ENCODE measurements around the gene DLG1.

Gene DLG1

GRCh38 chr3:197229178-197229577, 69.2 kb downstream of the DLG1 start:
- Histone ChIP-seq H3K36me3 (replicated peaks; ENCODE audit: insufficient read depth, low read length) (no peaks in the 10 kb centered on the region), H3K9me3 (replicated peaks; ENCODE audit: insufficient read depth, low read length) (no peaks in the 10 kb centered on the region), H3K4me2 (ENCODE audit: low read depth, low read length) (no peak overlapping the region), H3K27me3 (replicated peaks; ENCODE audit: insufficient read depth, low read length) (no peaks in the 10 kb centered on the region), H3F3A (ENCODE audit: insufficient read depth, low read length) (no peaks in the 10 kb centered on the region; the same call in 1 of the 2 replicates), H3K4me3 (ENCODE audit: low read length) (no peak overlapping the region), H2AFZ (ENCODE audit: low read length) (no peak overlapping the region), H3K27ac (ENCODE audit: low read length) (no peak overlapping the region), H3K79me2 (ENCODE audit: low read length) (peaks cover 64% of the 10 kb centered on the region), H3K9me2 (replicated peaks; ENCODE audit: insufficient read depth, low read length) (no peaks in the 10 kb centered on the region), H4K20me1 (ENCODE audit: insufficient read depth, low read length) (0 out of 2 replicates have a peak, but pooled peaks cover 3% of the 10 kb centered on the region), H3K4me1 (ENCODE audit: low read length) (peaks cover 5% of the 10 kb centered on the region), H3K9ac (ENCODE audit: low read length) (no peak overlapping the region)
- TF ChIP-seq EZH2 (optimal IDR thresholded peaks at IDR 0.05; ENCODE audit: low read depth, low read length) (no peak), EZH2phosphoT487 (IDR thresholded peaks at IDR 0.05; ENCODE audit: low read length) (no peak), CTCF (IDR thresholded peaks at IDR 0.05; ENCODE audit: low read length) (no peak)
- DNase-seq: no peak

GRCh38 chr3:197227780-197228574, 70.4 kb downstream of the DLG1 start:
- Histone ChIP-seq H3K4me3 (ENCODE audit: low read length) (no peak overlapping the region), H2AFZ (ENCODE audit: low read length) (no peak overlapping the region), H3F3A (ENCODE audit: insufficient read depth, low read length) (no peaks in the 10 kb centered on the region; the same call in 1 of the 2 replicates), H3K9ac (ENCODE audit: low read length) (no peak overlapping the region), H3K36me3 (replicated peaks; ENCODE audit: insufficient read depth, low read length) (no peaks in the 10 kb centered on the region), H3K79me2 (ENCODE audit: low read length) (peaks cover 65% of the 10 kb centered on the region), H3K27ac (ENCODE audit: low read length) (no peak overlapping the region), H3K27me3 (replicated peaks; ENCODE audit: insufficient read depth, low read length) (no peaks in the 10 kb centered on the region), H4K20me1 (ENCODE audit: insufficient read depth, low read length) (peaks cover 12% of the 10 kb centered on the region; the same call in 1 of the 2 replicates), H3K4me2 (ENCODE audit: low read depth, low read length) (no peak overlapping the region), H3K9me3 (replicated peaks; ENCODE audit: insufficient read depth, low read length) (no peaks in the 10 kb centered on the region), H3K4me1 (ENCODE audit: low read length) (peaks cover 5% of the 10 kb centered on the region), H3K9me2 (replicated peaks; ENCODE audit: insufficient read depth, low read length) (no peaks in the 10 kb centered on the region)
- TF ChIP-seq EZH2 (optimal IDR thresholded peaks at IDR 0.05; ENCODE audit: low read depth, low read length) (no peak), CTCF (IDR thresholded peaks at IDR 0.05; ENCODE audit: low read length) (no peak), EZH2phosphoT487 (IDR thresholded peaks at IDR 0.05; ENCODE audit: low read length) (no peak)
- DNase-seq: no peak

- peaks cover 65% of the 10 kb centered on the region for H3K79me2 ChIP-seq (ENCODE audit: low read length)
- peaks cover 5% of the 10 kb centered on the region for H3K4me1 ChIP-seq (ENCODE audit: low read length)
- H3F3A ChIP-seq (ENCODE audit: insufficient read depth, low read length): no peaks in the 10 kb centered on the region; the same call in 1 of the 2 replicates
- H3K9me2 ChIP-seq (replicated peaks; ENCODE audit: insufficient read depth, low read length): no peaks in the 10 kb centered on the region
- H3K4me2 ChIP-seq (ENCODE audit: low read depth, low read length): no peak overlapping the region
- H3K27ac ChIP-seq (ENCODE audit: low read length): no peak overlapping the region
- H2AFZ ChIP-seq (ENCODE audit: low read length): no peak overlapping the region
- DNase-seq: no peak
- H3K4me3 ChIP-seq (ENCODE audit: low read length): no peak overlapping the region
- no peaks in the 10 kb centered on the region for H3K9me3 ChIP-seq (replicated peaks; ENCODE audit: insufficient read depth, low read length)
- TF ChIP-seq EZH2 (optimal IDR thresholded peaks at IDR 0.05; ENCODE audit: low read depth, low read length) (no peak), EZH2phosphoT487 (IDR thresholded peaks at IDR 0.05; ENCODE audit: low read length) (no peak), CTCF (IDR thresholded peaks at IDR 0.05; ENCODE audit: low read length) (no peak)
- H3K36me3 ChIP-seq (replicated peaks; ENCODE audit: insufficient read depth, low read length): no peaks in the 10 kb centered on the region
- no peaks in the 10 kb centered on the region for H3K27me3 ChIP-seq (replicated peaks; ENCODE audit: insufficient read depth, low read length)
- peaks cover 9% of the 10 kb centered on the region; the same call in 1 of the 2 replicates for H4K20me1 ChIP-seq (ENCODE audit: insufficient read depth, low read length)
- no peak overlapping the region for H3K9ac ChIP-seq (ENCODE audit: low read length)
Measured at GRCh38 chr3:197226179-197226578, 72.2 kb downstream of the DLG1 start.

Measured in MM.1S (cell line).